WTC11 (cell line): Measurements from ENCODE around the gene WDR89.

Source experiments
- ETV6 ChIP-seq: sonication (generic); formaldehyde crosslinking; IDR thresholded peaks from 2 replicates; pipeline ENCODE4 v1.8.1; 2022; ENCODE audit warnings: mild to moderate bottlenecking, missing genetic modification reagents
- MXD4 ChIP-seq: fragments of 250-450 bp; sonication (Bioruptor Pico); IDR thresholded peaks from 2 replicates; pipeline ENCODE4 v1.8.0; 2021; ENCODE audit warnings: mild to moderate bottlenecking, moderate library complexity, borderline replicate concordance
- ZBTB21 ChIP-seq: sonication (generic); formaldehyde crosslinking; IDR thresholded peaks from 2 replicates; pipeline ENCODE4 v1.8.1; 2023; ENCODE audit warnings: mild to moderate bottlenecking, missing genetic modification reagents, borderline replicate concordance
- ZNF232 ChIP-seq: sonication (generic); formaldehyde crosslinking; IDR thresholded peaks from 2 replicates; pipeline ENCODE4 v1.8.0; 2022; ENCODE audit warnings: mild to moderate bottlenecking, missing genetic modification reagents
- TF ChIP-seq, protein P1 (sequence below): fragments of 200-600 bp; IDR thresholded peaks from 2 replicates; pipeline ENCODE4 v1.8.0; 2022; ENCODE audit warnings: antibody characterized with exemption

DNA sequence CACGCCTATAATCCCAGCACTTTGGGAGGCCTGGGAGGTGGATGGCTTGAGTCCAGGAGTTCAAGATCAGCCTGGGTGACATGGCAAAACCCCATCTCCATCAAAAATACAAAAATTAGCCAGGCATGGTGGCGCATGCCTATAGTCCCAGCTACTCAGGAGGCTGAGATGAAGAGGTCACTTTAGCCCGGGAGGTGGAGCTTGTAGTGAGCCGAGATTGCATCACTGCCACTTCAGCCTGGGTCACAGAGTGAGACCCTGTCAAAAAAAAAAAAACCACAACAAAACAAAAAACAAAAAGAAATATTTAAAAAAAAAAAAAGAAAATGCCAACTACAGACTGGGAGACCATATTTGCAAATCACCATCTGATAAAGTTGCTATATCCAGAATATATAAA, 17.5 kb downstream of the WDR89 start:
- TF ChIP-seq, protein P1, sequence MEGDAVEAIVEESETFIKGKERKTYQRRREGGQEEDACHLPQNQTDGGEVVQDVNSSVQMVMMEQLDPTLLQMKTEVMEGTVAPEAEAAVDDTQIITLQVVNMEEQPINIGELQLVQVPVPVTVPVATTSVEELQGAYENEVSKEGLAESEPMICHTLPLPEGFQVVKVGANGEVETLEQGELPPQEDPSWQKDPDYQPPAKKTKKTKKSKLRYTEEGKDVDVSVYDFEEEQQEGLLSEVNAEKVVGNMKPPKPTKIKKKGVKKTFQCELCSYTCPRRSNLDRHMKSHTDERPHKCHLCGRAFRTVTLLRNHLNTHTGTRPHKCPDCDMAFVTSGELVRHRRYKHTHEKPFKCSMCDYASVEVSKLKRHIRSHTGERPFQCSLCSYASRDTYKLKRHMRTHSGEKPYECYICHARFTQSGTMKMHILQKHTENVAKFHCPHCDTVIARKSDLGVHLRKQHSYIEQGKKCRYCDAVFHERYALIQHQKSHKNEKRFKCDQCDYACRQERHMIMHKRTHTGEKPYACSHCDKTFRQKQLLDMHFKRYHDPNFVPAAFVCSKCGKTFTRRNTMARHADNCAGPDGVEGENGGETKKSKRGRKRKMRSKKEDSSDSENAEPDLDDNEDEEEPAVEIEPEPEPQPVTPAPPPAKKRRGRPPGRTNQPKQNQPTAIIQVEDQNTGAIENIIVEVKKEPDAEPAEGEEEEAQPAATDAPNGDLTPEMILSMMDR: no peak
- no peak for TF ChIP-seq ZNF232 (CRISPR knock-in tag)
- TF ChIP-seq MXD4 (CRISPR knock-in tag): no peak
- no peak for TF ChIP-seq ZBTB21
- TF ChIP-seq ETV6 (CRISPR knock-in tag): no peak
